Measurements from ENCODE around the gene LRRC7.

LRRC7 gene

DNA sequence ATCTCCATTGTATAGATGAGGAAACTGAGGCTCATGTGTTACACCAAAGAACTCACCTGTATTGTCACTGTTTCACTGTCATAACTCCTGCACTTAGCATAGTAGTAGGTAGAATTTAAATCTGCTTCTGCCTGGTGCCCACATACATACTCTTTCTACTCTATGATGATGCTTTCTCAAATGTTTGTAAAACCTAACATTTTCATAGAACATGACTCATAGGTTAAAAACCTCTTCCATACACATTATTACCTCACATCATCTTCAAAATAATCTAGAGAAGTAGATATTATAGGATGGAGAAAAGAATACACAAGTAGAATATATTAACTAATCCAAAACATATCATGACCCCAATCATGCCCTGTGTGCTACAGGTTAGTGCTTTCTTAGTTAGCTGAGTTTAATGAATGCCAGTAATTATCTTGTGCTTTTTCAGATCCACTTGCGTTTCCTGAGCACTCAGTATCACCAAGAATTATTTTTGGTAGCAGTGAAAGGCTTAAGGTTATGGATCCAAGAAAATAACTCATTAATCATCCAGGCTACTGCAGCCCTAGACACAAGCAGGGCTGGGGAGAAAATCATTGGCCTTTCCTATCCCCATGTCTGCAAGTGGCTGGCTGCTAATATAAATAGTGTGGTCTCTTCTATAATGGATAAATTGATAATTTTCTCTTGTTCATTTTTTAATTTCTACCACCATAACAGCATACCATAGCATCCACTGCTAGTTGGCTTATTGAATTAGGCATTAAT is 480.8 kb downstream of the LRRC7 start:
- no peak for DNase-seq

DNA sequence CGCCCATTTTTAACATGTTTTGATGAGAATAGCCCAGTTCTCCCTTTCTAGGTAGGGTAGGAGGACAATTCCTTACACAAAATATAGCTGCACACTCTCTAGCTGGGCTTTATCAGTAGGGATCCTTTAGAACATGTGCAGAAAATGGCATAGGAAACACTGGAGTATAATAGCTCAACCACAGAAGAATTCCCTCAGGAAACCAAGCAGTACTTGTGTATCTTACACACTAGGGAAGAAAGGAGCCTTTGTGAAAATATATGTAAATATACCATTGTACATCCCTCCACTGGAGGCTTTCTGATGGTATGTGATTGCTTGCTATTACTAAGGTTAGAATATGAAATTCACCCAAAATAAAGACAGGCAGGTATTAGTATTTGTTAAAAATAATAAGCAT is 484.2 kb downstream of the LRRC7 start:
- no peak for DNase-seq

- no peak for DNase-seq
Observed at GRCh38 chr1:70057500-70057899, 489.8 kb downstream of the LRRC7 start.

- no peak for DNase-seq
Observed at GRCh38 chr1:70061231-70061630, 493.5 kb downstream of the LRRC7 start.

DNA sequence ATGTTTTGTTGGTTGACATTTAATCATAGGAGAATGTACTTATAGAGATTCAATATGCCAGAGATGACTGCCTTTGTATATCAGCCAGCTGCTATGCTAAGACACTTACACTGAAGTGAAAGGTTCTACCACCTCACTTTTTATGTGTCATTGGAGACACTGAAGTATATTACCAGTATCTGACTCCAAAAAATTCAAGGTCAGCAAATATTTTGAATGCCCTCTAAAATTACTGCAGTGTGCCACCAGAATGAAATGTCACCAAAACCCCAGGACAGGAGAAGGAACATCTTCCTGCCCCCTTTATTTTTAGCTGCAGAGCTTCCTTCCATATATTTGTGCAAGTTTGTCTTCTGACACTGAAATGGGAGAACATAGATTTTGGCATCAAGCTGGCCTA is 496.1 kb downstream of the LRRC7 start:
- no peak for DNase-seq

GRCh38 chr1:70066711-70067110 is 499.0 kb downstream of the LRRC7 start:
- no peak for DNase-seq

DNA sequence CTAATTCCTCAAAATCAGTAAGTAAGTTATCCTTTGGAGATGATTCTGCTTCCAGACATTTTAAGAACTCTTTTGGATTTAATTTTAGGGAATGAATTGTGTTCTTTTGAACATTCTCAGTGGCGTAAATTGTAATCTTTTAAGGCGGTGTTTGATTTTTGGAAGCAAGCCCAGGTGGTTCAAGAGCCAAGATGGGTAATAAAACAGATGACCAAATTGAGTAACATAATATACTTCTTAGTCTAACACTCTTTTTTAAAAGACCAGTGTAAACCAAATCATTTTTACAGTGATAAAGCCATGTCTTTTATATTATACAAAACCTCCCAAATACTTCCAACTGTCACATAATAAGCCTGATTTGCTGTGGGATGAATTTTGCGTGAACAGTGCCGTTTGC is 503.9 kb downstream of the LRRC7 start:
- peak; percentile 5 for DNase-seq

GRCh38 chr1:70072231-70072751 is 504.6 kb downstream of the LRRC7 start:
- peak; percentile 49 for DNase-seq

DNA sequence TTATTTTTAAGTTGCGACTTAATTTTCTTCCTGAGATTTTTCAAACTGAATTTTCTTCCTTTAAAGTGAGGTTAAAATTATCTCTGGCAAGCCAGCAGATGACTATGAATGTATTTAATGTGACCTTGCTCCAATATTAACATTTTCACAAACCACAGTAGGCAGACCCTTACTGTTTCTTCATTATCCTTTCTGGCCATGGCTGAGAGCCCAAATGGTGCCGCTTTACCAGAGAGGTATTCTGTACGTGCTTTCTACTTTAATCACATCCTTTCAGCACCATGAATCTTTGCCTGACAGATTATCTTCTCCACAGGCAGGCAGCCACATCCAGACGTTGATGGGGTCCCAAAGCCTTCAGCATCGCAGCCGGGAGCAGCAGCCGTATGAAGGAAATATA is 508.0 kb downstream of the LRRC7 start:
- DNase-seq: no peak

DNA sequence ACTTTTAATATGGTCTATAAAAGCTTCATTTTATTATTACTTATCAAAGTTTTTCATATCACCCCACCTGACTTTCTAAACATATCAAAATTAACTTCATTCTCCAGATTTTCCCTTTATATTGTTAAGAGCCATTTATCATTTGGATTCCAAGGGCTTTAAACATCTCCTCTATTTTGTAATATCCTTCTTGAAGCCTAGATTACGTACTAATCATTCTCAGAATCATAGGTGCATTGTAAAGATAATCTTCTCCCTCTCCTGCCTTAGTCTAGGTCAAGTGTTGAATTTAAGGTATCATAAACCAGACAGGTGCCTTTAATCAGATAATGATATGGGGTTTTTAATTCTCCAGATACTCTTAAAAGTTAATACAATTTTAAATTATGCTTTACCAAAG is 509.3 kb downstream of the LRRC7 start:
- DNase-seq: no peak

- DNase-seq: no peak
Observed at GRCh38 chr1:70079546-70079945, 511.8 kb downstream of the LRRC7 start.

GRCh38 chr1:70083519-70083918 is 515.8 kb downstream of the LRRC7 start:
- no peak for DNase-seq

DNA sequence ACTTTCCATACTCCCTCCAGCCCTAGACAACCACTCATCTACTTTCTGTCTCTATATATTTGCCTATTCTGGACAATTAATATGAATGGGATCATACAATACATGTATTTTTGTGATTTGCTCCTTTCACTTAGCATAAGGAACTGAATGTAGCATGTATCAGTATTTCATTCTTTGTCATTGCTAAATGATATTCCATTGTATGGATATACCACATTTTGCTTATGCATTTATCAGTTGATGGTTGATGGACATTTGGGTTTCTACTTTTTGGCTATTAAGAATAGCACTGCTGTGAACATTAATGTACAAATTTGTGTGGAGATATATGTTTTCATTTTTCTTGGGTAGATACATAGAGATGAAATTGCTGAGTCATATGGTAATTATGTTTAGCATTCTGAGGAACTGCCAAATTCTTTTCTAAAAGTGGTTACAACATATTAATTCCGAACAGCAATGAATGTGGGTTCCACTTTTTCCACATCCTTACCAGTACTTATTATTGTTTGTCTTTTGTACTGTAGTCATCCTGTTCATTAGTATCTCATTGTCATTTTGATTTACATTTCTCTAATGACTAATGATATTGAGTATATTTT is 516.7 kb downstream of the LRRC7 start:
- no peak for DNase-seq

- DNase-seq: no peak
Observed at GRCh38 chr1:70085521-70085920, 517.8 kb downstream of the LRRC7 start.

DNA sequence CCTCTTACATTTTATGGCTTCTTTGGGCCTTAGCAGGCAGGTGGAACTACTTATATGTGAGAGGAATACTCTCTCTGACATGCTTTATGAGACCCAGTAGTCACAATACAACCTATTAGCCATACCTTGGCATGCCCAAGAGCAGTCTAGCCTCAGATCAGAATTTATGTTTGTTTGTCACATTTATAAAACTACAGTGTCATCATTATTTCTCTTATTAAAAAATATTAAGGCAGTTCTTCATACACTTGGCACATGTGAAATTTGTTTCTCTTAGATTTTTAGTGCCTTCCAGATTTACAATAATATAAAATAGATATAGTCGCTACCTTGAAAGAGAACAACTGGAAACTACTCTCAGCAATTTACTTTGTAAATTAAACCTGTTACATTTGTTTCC is 519.2 kb downstream of the LRRC7 start:
- no peak for DNase-seq

DNA sequence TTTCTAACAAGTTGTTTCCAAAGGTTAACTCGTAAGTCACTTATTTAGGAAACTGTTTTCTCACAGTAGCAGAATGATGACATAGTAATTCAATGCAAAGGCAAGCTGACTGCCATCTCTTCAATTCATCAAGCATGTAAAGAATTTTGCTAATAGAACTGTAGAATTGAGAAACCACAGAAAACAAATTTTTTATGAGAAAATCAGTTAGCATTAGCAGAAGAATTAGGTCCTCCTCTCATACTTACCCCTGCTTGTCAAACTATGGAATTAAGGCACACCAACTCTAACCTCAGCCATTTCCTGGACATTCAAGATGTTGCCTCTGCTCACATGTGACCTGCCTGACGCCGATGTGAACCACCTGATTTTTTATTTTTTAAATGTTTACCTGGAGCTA is 522.4 kb downstream of the LRRC7 start:
- no peak for DNase-seq

DNA sequence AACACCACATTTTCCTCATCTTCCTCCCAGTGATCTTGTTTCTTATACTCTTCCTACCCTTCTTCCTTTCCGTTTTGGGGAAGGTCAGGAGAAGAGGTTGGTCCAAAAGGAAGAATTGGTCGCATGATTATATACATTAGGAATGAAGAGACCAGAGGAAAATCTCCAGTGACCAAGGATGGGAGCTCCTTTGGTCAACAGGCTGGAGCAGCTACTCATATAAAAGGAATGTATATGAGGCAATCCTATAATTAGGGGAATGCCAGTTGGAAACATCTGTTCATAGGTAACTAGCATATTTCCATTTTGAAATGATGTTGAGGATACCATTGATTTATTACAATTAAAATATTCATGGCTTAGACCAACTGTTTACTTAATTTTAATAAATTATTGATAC is 523.2 kb downstream of the LRRC7 start:
- DNase-seq: no peak

- DNase-seq: no peak
Observed at GRCh38 chr1:70091811-70092210, 524.1 kb downstream of the LRRC7 start.

- no peak for DNase-seq
Observed at GRCh38 chr1:70092526-70092925, 524.8 kb downstream of the LRRC7 start.

DNA sequence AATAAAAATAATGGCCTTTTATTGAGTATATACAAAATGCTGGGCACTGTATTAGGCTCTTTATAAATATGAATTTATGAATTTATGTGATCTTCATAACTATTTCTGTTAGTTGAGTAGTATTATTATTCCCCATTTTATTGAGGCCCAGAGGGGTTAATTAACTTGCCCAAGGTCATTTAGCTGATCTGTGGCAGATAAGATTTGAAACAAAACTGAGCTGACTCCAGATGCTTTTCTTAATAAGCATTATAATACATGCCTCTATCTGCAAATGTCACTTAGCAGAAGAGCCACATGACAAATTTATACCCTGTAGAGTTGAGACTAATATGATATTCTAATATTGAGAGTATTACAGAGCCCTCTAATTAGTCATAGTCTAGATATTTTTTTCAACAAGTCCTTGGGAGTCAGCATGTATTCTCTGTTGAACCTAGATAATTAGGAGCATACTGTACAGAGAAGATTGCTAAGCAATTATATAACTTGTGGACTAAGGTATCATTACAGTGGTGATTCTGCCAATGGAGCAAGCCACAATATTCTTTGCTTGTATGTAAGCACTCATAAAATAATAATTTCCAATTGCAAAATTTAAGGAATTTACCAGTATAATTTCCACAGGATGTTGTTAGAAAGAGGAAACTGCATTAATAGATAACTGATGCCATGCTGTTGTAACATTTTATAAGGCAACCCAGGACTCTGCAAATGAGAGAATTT is 525.7 kb downstream of the LRRC7 start:
- DNase-seq: peak; percentile 12

DNA sequence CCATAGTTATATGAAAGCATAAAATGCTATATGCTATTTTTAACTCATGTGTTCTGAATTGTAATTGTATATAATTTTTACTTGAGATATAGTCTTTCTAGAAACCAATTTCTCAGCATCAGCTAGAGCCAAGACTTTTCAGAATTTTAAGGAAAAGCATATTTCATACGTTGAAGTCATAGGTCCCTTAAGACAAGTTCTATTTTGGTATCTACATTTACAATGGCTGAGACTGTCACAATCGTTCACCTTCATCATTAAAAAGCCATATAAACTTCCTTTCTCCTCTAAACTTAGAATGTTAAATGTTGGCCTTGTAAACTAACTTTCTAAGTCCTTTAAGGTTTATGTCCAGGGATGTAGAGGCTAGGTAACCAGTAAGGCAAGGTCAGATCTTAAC is 533.5 kb downstream of the LRRC7 start:
- no peak for DNase-seq

GRCh38 chr1:70101774-70102173 is 534.1 kb downstream of the LRRC7 start:
- no peak for DNase-seq

GRCh38 chr1:70103770-70104169 is 536.0 kb downstream of the LRRC7 start:
- DNase-seq: no peak

- no peak for DNase-seq
Observed at GRCh38 chr1:70109241-70109640, 541.5 kb downstream of the LRRC7 start.
